OCI-M2 (cell line): ENCODE data around the gene LPP.

Source experiments
- DNase-seq: peaks from one replicate; lab custom pipeline; 2025; ENCODE audit not compliant: unreplicated experiment; lab: John Stamatoyannopoulos, UW

LPP gene

GRCh38 chr3:188537606-188538005 lies 383.6 kb downstream of the LPP start:
- DNase-seq = no peak

GRCh38 chr3:188539037-188539436 lies 385.1 kb downstream of the LPP start:
- DNase-seq = no peak

- DNase-seq = no peak
These were observed 385.8 kb downstream of the LPP start for GRCh38 chr3:188539631-188540194.

- DNase-seq = no peak
These were observed 388.2 kb downstream of the LPP start for GRCh38 chr3:188542196-188542595.

GRCh38 chr3:188544012-188544411 lies 390.1 kb downstream of the LPP start:
- DNase-seq = no peak

- DNase-seq = no peak
These were observed 393.1 kb downstream of the LPP start for GRCh38 chr3:188546835-188547670.

GRCh38 chr3:188553569-188553968 lies 399.6 kb downstream of the LPP start:
- DNase-seq = no peak

GRCh38 chr3:188554404-188554803 lies 400.4 kb downstream of the LPP start:
- no peak for DNase-seq

- DNase-seq = no peak
These were observed 403.3 kb downstream of the LPP start for GRCh38 chr3:188557235-188557634.

GRCh38 chr3:188558343-188559071 lies 404.6 kb downstream of the LPP start:
- DNase-seq = no peak

- no peak for DNase-seq
These were observed 405.1 kb downstream of the LPP start for GRCh38 chr3:188559072-188559429.

- DNase-seq = no peak
These were observed 405.9 kb downstream of the LPP start for GRCh38 chr3:188559856-188560255.

GRCh38 chr3:188562144-188562543 lies 408.2 kb downstream of the LPP start:
- no peak for DNase-seq

- no peak for DNase-seq
These were observed 413.7 kb downstream of the LPP start for GRCh38 chr3:188567478-188568195.

GRCh38 chr3:188568736-188569135 lies 414.8 kb downstream of the LPP start:
- DNase-seq = no peak

- DNase-seq = no peak
These were observed 417.7 kb downstream of the LPP start for GRCh38 chr3:188571531-188572095.

GRCh38 chr3:188573291-188573940 lies 419.5 kb downstream of the LPP start:
- DNase-seq = no peak

- no peak for DNase-seq
These were observed 420.0 kb downstream of the LPP start for GRCh38 chr3:188573956-188574355.

GRCh38 chr3:188574885-188575284 lies 420.9 kb downstream of the LPP start:
- no peak for DNase-seq

GRCh38 chr3:188575501-188575900 lies 421.5 kb downstream of the LPP start:
- DNase-seq = no peak

- no peak for DNase-seq
These were observed 423.6 kb downstream of the LPP start for GRCh38 chr3:188577539-188577938.
